ENCODE measurements around the gene CREB5. TPM values are rescaled to one million over a fixed set of nuclear protein-coding genes. Genes with fewer than 3 reads are reported as not detected.

Gene CREB5
- total RNA-seq, 2 experiments from 2014 or later: 0.19 to 0.22 TPM

DNA sequence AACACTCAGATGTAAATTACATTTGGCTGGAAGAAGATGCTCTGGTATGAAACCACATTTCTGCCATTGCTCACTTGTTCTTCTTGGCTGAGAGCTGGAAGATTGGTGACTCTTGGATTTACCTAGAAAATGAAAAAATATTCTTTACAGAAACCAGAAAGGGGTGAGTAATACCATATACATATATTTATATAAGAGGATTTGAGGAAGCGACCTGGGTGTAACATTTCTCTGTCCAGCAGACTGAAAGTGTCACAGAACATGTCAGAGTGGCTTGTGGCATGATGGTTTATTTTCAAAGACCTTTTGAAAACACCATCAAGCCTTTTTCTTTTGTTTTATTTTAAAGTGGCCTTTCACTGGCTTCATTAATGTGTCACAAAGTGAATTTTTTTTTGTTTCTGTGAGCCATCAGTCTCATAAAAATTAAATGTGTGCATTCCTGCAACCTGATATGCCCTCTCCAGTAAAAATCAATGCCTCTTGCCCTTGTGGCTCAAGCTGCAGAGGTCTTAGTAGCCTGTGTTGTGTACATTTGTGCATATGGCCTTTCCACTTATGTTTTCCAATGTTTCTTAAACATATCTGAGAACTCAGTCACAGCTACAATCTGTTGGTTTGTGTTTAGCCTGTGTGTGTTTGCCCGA lies 23.5 kb downstream of the CREB5 start:
- Histone ChIP-seq H3K4me3 (ENCODE audit: low read length) (no peak overlapping the region), H3K36me3 (ENCODE audit: insufficient read depth, low read length) (no peaks in the 10 kb centered on the region), H3K4me1 (ENCODE audit: insufficient read depth, low read length) (no peaks in the 10 kb centered on the region), H3K27ac (ENCODE audit: low read depth in 1 of 2, low read length in 2 of 2) (no peak overlapping the region), H3K9me3 (ENCODE audit: control insufficient read depth in 1 of 2, insufficient read depth in 1 of 2, low read length in 2 of 2) (no peaks in the 10 kb centered on the region), H3K27me3 (ENCODE audit: control insufficient read depth in 1 of 2, insufficient read depth in 2 of 2, low read length in 2 of 2) (peaks cover 0 to 4% of the 10 kb centered on the region in 2 experiments)
- H3K27me3 Mint-ChIP-seq: peaks cover 41% of the 10 kb centered on the region
- no peak overlapping the region for H3K27ac Mint-ChIP-seq
- ChIA-PET CTCF (no interaction called here), POLR2A (no interaction called here)
- no peaks in the 10 kb centered on the region for H3K4me1 Mint-ChIP-seq (ENCODE audit: low read depth)
- intact Hi-C loops (cut with DNase I, micrococcal nuclease): no loop called here
- DNase-seq (no peak), ATAC-seq (ENCODE audit: poor library complexity) (no peak)
- H3K9me3 Mint-ChIP-seq: no peaks in the 10 kb centered on the region
- H3K36me3 Mint-ChIP-seq (ENCODE audit: low read depth): no peaks in the 10 kb centered on the region
- no peak for TF ChIP-seq CTCF (IDR thresholded peaks at IDR 0.05)
- no peak overlapping the region for H3K4me3 Mint-ChIP-seq

GRCh38 chr7:28440055-28440601 lies 27.8 kb downstream of the CREB5 start:
- no peak for DNase-seq
- CTCF ChIA-PET: no interaction called here
- Mint-ChIP-seq H3K27ac (no peak overlapping the region), H3K4me3 (no peak overlapping the region), H3K9me3 (no peaks in the 10 kb centered on the region), H3K36me3 (ENCODE audit: low read depth) (no peaks in the 10 kb centered on the region), H3K27me3 (peaks cover 46% of the 10 kb centered on the region), H3K4me1 (ENCODE audit: low read depth) (no peaks in the 10 kb centered on the region)
- POLR2A ChIA-PET: no interaction called here
- no peaks in the 10 kb centered on the region for H3K36me3 ChIP-seq (ENCODE audit: insufficient read depth, low read length)
- no peaks in the 10 kb centered on the region for H3K4me1 ChIP-seq (ENCODE audit: insufficient read depth, low read length)
- H3K9me3 ChIP-seq (ENCODE audit: control insufficient read depth in 1 of 2, insufficient read depth in 1 of 2, low read length in 2 of 2): no peaks in the 10 kb centered on the region
- intact Hi-C loops (cut with DNase I, micrococcal nuclease): no loop called here
- no peak for TF ChIP-seq CTCF (IDR thresholded peaks at IDR 0.05)
- H3K27me3 ChIP-seq (ENCODE audit: control insufficient read depth in 1 of 2, insufficient read depth in 2 of 2, low read length in 2 of 2): peaks cover 0 to 4% of the 10 kb centered on the region in 2 experiments
- ATAC-seq (ENCODE audit: poor library complexity): no peak
- no peak overlapping the region for H3K27ac ChIP-seq (ENCODE audit: low read depth in 1 of 2, low read length in 2 of 2)
- no peak overlapping the region for H3K4me3 ChIP-seq (ENCODE audit: low read length)

- Histone ChIP-seq H3K27ac (ENCODE audit: low read depth in 1 of 2, low read length in 2 of 2) (no peak overlapping the region), H3K9me3 (ENCODE audit: control insufficient read depth in 1 of 2, insufficient read depth in 1 of 2, low read length in 2 of 2) (peaks cover 0 to 9% of the 10 kb centered on the region in 2 experiments), H3K27me3 (ENCODE audit: control insufficient read depth in 1 of 2, insufficient read depth in 2 of 2, low read length in 2 of 2) (no peaks in the 10 kb centered on the region), H3K4me1 (ENCODE audit: insufficient read depth, low read length) (no peaks in the 10 kb centered on the region), H3K4me3 (ENCODE audit: low read length) (no peak overlapping the region), H3K36me3 (ENCODE audit: insufficient read depth, low read length) (no peaks in the 10 kb centered on the region)
- Mint-ChIP-seq H3K9me3 (no peaks in the 10 kb centered on the region), H3K4me3 (no peak overlapping the region), H3K27ac (no peak overlapping the region), H3K4me1 (ENCODE audit: low read depth) (no peaks in the 10 kb centered on the region), H3K36me3 (ENCODE audit: low read depth) (no peaks in the 10 kb centered on the region), H3K27me3 (peaks cover 25% of the 10 kb centered on the region)
- TF ChIP-seq CTCF (IDR thresholded peaks at IDR 0.05): no peak
- intact Hi-C loops (cut with DNase I, micrococcal nuclease): no loop called here
- CTCF ChIA-PET: no interaction called here
- POLR2A ChIA-PET: no interaction called here
- ATAC-seq (ENCODE audit: poor library complexity): no peak
- no peak for DNase-seq
Observed at GRCh38 chr7:28442540-28443420, 30.5 kb downstream of the CREB5 start.
